ENCODE measurements around the gene LGR5. TPM values are rescaled to one million over a fixed set of nuclear protein-coding genes. Genes with fewer than 3 reads are reported as not detected.

Gene LGR5
- total RNA-seq, 3 donors from 2014 or later = 1.5 to 6.7 (median 4.4) TPM

DNA sequence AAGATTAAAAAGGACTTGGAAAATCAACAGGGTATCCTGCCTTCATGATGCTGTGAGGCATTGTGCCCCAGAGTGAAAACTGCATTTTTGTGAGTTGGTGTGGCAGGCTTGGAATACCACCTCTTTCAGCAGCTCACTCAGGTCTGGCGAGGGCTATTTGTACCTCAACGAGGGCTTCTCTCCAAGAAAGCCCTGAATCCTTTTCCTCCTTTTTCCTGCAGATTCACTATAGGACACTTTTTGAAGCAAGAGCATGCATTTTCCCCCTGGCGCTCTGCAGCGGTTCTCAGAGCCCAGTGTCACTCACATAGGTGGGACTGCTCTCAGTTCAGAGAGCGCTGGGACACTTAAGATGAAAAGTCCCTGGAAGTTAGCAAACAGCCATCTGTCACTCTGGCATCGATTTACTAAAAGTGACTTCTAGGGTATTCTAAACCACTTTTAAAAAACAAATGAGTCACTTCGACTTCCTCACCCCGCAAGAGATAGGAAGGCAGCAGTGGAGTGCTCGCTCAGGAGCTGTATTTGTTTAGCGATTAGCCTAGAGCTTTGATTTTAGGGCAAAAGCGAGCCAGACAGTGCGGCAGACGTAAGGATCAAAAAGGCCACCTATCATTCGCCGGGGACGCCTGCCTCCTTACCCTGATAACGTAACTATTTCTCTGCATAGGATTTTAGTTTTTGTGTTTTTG lies 782 bp upstream of the LGR5 start:
- peak; percentile 39 for ATAC-seq
- intact Hi-C loops (cut with DNase I, micrococcal nuclease) = no loop called here
- Histone ChIP-seq H3K36me3 (ENCODE audit: low read depth) (no peaks in the 10 kb centered on the region), H3K4me1 (ENCODE audit: low read depth) (peaks cover 7% of the 10 kb centered on the region), H3K4me3 (no peak overlapping the region), H3K9me3 (peaks cover 19% of the 10 kb centered on the region)
- DNase-seq = no peak
- TF ChIP-seq, protein P1, sequence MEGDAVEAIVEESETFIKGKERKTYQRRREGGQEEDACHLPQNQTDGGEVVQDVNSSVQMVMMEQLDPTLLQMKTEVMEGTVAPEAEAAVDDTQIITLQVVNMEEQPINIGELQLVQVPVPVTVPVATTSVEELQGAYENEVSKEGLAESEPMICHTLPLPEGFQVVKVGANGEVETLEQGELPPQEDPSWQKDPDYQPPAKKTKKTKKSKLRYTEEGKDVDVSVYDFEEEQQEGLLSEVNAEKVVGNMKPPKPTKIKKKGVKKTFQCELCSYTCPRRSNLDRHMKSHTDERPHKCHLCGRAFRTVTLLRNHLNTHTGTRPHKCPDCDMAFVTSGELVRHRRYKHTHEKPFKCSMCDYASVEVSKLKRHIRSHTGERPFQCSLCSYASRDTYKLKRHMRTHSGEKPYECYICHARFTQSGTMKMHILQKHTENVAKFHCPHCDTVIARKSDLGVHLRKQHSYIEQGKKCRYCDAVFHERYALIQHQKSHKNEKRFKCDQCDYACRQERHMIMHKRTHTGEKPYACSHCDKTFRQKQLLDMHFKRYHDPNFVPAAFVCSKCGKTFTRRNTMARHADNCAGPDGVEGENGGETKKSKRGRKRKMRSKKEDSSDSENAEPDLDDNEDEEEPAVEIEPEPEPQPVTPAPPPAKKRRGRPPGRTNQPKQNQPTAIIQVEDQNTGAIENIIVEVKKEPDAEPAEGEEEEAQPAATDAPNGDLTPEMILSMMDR (IDR thresholded peaks at IDR 0.05) = no peak

DNA sequence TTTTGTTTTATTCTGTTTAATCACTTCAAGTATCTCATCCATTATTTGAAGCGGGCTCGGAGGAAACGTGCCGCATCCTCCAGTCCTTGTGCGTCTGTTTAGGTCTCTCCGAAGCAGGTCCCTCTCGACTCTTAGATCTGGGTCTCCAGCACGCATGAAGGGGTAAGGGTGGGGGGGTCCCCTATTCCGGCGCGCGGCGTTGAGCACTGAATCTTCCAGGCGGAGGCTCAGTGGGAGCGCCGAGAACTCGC lies 311 bp upstream of the LGR5 start:
- no peak for ATAC-seq

DNA sequence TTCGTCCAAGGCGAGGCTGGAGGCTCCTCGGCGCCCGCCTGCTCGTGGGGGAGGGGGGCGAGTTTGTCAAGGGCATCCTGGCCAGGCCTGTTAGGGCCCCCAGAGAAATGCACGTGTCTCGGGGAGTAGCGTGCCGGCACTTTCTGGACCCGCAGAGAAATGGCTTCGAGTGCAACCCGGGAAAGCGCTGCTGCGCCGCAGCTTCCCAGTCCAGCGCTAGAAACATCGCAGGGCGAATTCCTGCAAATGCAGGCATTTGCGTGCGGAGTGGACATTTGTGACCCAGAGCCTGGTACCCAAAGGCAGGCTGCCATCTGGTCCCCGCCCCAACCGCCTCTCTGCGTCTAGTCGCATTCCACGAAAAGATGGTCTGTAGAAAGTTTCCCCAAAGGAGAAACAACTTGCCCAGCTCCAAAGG lies 756 bp downstream of the LGR5 start:
- Histone ChIP-seq H3K36me3 (ENCODE audit: low read depth) (no peaks in the 10 kb centered on the region), H3K9me3 (peaks cover 17% of the 10 kb centered on the region), H3K4me3 (no peak overlapping the region), H3K4me1 (ENCODE audit: low read depth) (peaks cover 7% of the 10 kb centered on the region)
- DNase-seq (peak; percentile 4 to 45 (median 37)), ATAC-seq (peak; percentile 34)
- TF ChIP-seq, protein P1 (IDR thresholded peaks at IDR 0.05) = no peak
- intact Hi-C loops (cut with DNase I, micrococcal nuclease) = no loop called here

More for the DNA sequence above, 311 bp upstream of the LGR5 start:
- DNase-seq = no peak
- Histone ChIP-seq H3K9me3 (peaks cover 19% of the 10 kb centered on the region), H3K4me1 (ENCODE audit: low read depth) (peaks cover 7% of the 10 kb centered on the region), H3K4me3 (no peak overlapping the region), H3K36me3 (ENCODE audit: low read depth) (no peaks in the 10 kb centered on the region)
- intact Hi-C loops (cut with DNase I, micrococcal nuclease) = no loop called here
- TF ChIP-seq, protein P1 (IDR thresholded peaks at IDR 0.05) = no peak

DNA sequence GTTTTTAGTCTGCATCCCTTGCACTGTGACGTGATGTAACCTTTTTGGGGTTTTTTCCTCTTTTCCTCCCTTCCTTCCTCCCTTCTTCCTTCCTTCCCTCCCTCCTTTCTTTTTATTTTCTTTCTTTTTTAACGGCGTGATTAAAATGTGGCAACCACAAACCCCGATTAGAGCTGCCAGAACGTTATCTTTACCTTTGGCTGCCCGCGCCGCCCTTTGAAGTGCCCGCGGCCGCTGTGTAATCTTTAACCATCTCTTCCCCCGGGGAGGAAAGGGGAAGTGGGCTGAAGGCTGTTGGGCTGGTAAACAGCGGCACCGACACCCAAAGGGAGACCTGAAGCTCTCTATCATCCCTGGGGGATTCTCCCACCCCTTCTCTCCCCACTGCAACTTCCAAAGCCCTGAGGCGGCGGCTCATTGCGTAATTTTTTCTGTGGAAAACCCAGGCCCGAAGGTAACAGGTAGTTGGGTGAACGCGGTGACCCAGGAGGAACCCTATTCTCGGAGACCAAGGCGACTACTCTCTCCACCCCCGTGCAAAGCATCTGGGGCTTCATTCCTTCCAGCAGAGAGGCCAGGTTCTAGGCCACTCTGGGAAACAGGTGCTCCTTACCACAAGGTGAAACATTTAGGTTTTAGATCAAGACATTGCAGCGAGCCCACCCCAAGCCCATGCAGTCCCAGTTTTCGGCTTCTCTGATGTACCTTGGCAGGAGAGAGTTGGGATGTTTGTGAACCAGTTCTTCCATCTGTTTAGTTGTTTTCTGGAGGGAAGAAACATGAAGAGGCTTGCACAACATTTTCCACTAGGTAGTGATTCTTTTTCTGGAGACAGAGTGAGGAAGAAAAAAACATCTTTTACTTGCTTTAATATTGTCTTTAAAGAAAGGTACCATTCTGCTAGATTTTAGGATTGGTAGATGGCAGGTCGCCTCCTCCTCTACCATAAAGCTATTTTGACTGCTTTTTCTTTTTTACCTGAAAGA lies 1.5 kb downstream of the LGR5 start:
- H3K36me3 ChIP-seq (ENCODE audit: low read depth) = no peaks in the 10 kb centered on the region
- H3K4me3 ChIP-seq = no peak overlapping the region
- TF ChIP-seq, protein P1 (IDR thresholded peaks at IDR 0.05) = no peak
- ATAC-seq = peak; percentile 61
- intact Hi-C loops (cut with DNase I, micrococcal nuclease) = no loop called here
- H3K9me3 ChIP-seq = peaks cover 11% of the 10 kb centered on the region
- H3K4me1 ChIP-seq (ENCODE audit: low read depth) = peaks cover 7% of the 10 kb centered on the region
- DNase-seq = peak; percentile 52 to 67 (median 54)

DNA sequence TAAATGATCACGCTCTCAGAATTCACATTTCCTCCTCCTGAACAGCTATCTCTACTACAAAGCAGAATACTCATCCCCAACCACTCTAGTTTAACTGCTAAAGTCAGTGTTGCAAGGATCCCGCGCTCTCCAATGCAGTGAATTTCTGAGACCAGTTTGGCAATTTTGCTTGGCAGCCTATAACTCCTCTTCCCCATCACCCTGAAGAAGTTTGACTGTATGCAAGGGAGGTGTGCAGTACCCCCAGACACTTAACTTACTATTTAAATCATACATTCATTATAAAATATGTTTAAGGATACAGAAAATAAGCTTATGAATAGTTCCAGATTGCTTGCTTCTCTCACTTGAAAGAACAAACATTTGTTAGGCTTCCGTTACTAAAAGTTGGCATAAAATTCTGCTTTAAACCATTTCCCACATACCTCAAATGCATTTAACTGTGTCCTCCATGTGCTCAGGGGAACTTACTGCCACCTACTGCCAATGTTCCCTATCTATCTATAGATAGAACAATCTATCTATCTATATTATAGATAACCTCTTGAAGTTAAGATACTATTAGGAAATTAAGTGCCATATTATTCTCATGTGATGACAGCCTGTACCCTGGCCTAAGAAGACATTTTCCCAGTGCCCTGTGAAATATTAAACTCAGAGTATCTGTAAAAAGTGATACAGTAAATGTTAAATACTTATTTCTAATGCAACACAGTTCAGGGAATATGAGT lies 2.4 kb downstream of the LGR5 start:
- intact Hi-C loops (cut with DNase I, micrococcal nuclease) = no loop called here
- TF ChIP-seq, protein P1 (IDR thresholded peaks at IDR 0.05) = no peak
- no peak for ATAC-seq
- Histone ChIP-seq H3K4me1 (ENCODE audit: low read depth) (peaks cover 7% of the 10 kb centered on the region), H3K36me3 (ENCODE audit: low read depth) (no peaks in the 10 kb centered on the region), H3K9me3 (peaks cover 2% of the 10 kb centered on the region), H3K4me3 (no peak overlapping the region)
- DNase-seq = no peak
